WTC11 (cell line): ENCODE results near the gene KIAA1958. TPM values are rescaled to one million over a fixed set of nuclear protein-coding genes. Genes with fewer than 3 reads are reported as not detected.

Experiments used
- ATAC-seq: fragments of 200-7000 bp; cut with Tn5 transposase; 2 replicates; pipeline ENCODE4 v1.10.0; 2021; ENCODE audit warnings: mild to moderate bottlenecking, moderate library complexity
- CTCF ChIA-PET: fragments of 300-600 bp; sonication (Branson Sonifier 250); formaldehyde crosslinking; loops from one replicate; lab custom pipeline; 2021; ENCODE audit warnings: antibody characterized with exemption; lab: Charles Lee
- POLR2A ChIA-PET: fragments of 350-600 bp; sonication (Branson Sonifier 250); formaldehyde crosslinking; loops from one replicate; lab custom pipeline; 2021; ENCODE audit warnings: antibody characterized with exemption; lab: Charles Lee
- DNase-seq: peaks from one replicate; pipeline ENCODE4 v3.0.0; 2021; ENCODE audit warnings: low spot score
- H3K27ac Mint-ChIP-seq: 2 replicates; pipeline ENCODE4 v1.8.0; 2021; ENCODE audit warnings: mixed read lengths
- H3K27me3 Mint-ChIP-seq: 2 replicates; pipeline ENCODE4 v1.8.0; 2021; ENCODE audit warnings: low read depth, mild to moderate bottlenecking, moderate library complexity, mixed read lengths
- H3K36me3 Mint-ChIP-seq: 2 replicates; pipeline ENCODE4 v1.8.0; 2021; ENCODE audit warnings: mixed read lengths
- H3K4me1 Mint-ChIP-seq: 2 replicates; pipeline ENCODE4 v1.8.0; 2022; ENCODE audit warnings: mixed read lengths
- H3K4me3 Mint-ChIP-seq: 2 replicates; pipeline ENCODE4 v1.8.0; 2021; ENCODE audit warnings: mild to moderate bottlenecking, moderate library complexity, mixed read lengths
- H3K9me3 Mint-ChIP-seq: 2 replicates; pipeline ENCODE4 v1.8.0; 2021; ENCODE audit warnings: mixed read lengths
- CREM ChIP-seq: sonication (generic); formaldehyde crosslinking; IDR thresholded peaks from 2 replicates; pipeline ENCODE4 v1.8.1; 2022; ENCODE audit warnings: mild to moderate bottlenecking, missing genetic modification reagents, moderate library complexity
- ELF4 ChIP-seq: sonication (generic); formaldehyde crosslinking; IDR thresholded peaks from 2 replicates; pipeline ENCODE4 v1.8.1; 2022; ENCODE audit warnings: low read depth, mild to moderate bottlenecking, moderate library complexity, missing genetic modification reagents
- EMX1 ChIP-seq: fragments of 250-450 bp; sonication (Bioruptor Pico); IDR thresholded peaks from 2 replicates; pipeline ENCODE4 v1.8.0; 2021; ENCODE audit warnings: mild to moderate bottlenecking
- ESRRA ChIP-seq: sonication (generic); formaldehyde crosslinking; IDR thresholded peaks from 2 replicates; pipeline ENCODE4 v1.8.1; 2022; ENCODE audit warnings: mild to moderate bottlenecking, missing genetic modification reagents, borderline replicate concordance
- FOXK1 ChIP-seq: sonication (generic); formaldehyde crosslinking; IDR thresholded peaks from 2 replicates; pipeline ENCODE4 v1.8.0; 2022; ENCODE audit warnings: mild to moderate bottlenecking, moderate library complexity, missing genetic modification reagents
- NFE2L1 ChIP-seq: sonication (generic); formaldehyde crosslinking; IDR thresholded peaks from 2 replicates; pipeline ENCODE4 v1.8.1; 2023; ENCODE audit warnings: missing genetic modification reagents
- RELA ChIP-seq: sonication (generic); formaldehyde crosslinking; IDR thresholded peaks from 2 replicates; pipeline ENCODE4 v1.8.1; 2022; ENCODE audit warnings: missing genetic modification reagents, mild to moderate bottlenecking, borderline replicate concordance
- RORB ChIP-seq: fragments of 250-450 bp; sonication (Bioruptor Pico); IDR thresholded peaks from 2 replicates; pipeline ENCODE4 v1.9.0; 2021; ENCODE audit warnings: mild to moderate bottlenecking
- ZNF232 ChIP-seq: sonication (generic); formaldehyde crosslinking; IDR thresholded peaks from 2 replicates; pipeline ENCODE4 v1.8.0; 2022; ENCODE audit warnings: mild to moderate bottlenecking, missing genetic modification reagents
- total RNA-seq: library from RNA; stranded (reverse); gene quantifications from 3 replicates; pipeline ENCODE4 v1.2.3, GENCODE V29; 2021
- TF ChIP-seq, protein P1 (sequence below): fragments of 250-450 bp; sonication (Bioruptor Pico); IDR thresholded peaks from 2 replicates; pipeline ENCODE4 v1.8.0; 2021; ENCODE audit warnings: mild to moderate bottlenecking
- TF ChIP-seq, protein P2 (sequence below): sonication (generic); formaldehyde crosslinking; IDR thresholded peaks from 2 replicates; pipeline ENCODE4 v1.8.1; 2022; ENCODE audit warnings: low read depth, missing genetic modification reagents, borderline replicate concordance
- TF ChIP-seq, protein P3 (sequence below): sonication (generic); formaldehyde crosslinking; IDR thresholded peaks from 2 replicates; pipeline ENCODE4 v1.8.1; 2023; ENCODE audit warnings: mild to moderate bottlenecking, missing genetic modification reagents
- TF ChIP-seq, protein P4 (sequence below): sonication (generic); formaldehyde crosslinking; IDR thresholded peaks from 2 replicates; pipeline ENCODE4 v1.8.0; 2022; ENCODE audit warnings: mild to moderate bottlenecking, missing genetic modification reagents
- TF ChIP-seq, protein P5 (sequence below): fragments of 250-450 bp; sonication (Bioruptor Pico); IDR thresholded peaks from 2 replicates; pipeline ENCODE4 v1.9.0; 2021; ENCODE audit warnings: moderate library complexity, mild to moderate bottlenecking, inconsistent platforms, borderline replicate concordance
- TF ChIP-seq, protein P6 (sequence below): sonication (generic); formaldehyde crosslinking; IDR thresholded peaks from 2 replicates; pipeline ENCODE4 v1.8.1; 2023; ENCODE audit warnings: mild to moderate bottlenecking, missing genetic modification reagents, moderate library complexity
- TF ChIP-seq, protein P7 (sequence below): sonication (generic); formaldehyde crosslinking; IDR thresholded peaks from 2 replicates; pipeline ENCODE4 v1.8.0; 2023; ENCODE audit warnings: missing genetic modification reagents
- TF ChIP-seq, protein P8 (sequence below): fragments of 250-450 bp; sonication (Bioruptor Pico); IDR thresholded peaks from 2 replicates; pipeline ENCODE4 v2.1.2; 2022; ENCODE audit warnings: mild to moderate bottlenecking, moderate library complexity
- TF ChIP-seq, protein P9 (sequence below): sonication (generic); formaldehyde crosslinking; IDR thresholded peaks from 2 replicates; pipeline ENCODE4 v1.8.1; 2023; ENCODE audit warnings: mild to moderate bottlenecking, missing genetic modification reagents, borderline replicate concordance
- TF ChIP-seq, protein P10 (sequence below): sonication (generic); formaldehyde crosslinking; IDR thresholded peaks from 2 replicates; pipeline ENCODE4 v1.8.0; 2022; ENCODE audit warnings: mild to moderate bottlenecking, missing genetic modification reagents
- TF ChIP-seq, protein P11 (sequence below): sonication (generic); formaldehyde crosslinking; IDR thresholded peaks from 2 replicates; pipeline ENCODE4 v1.8.1; 2022; ENCODE audit warnings: mild to moderate bottlenecking, missing genetic modification reagents, moderate library complexity, borderline replicate concordance

Gene KIAA1958
- total RNA-seq, 1 experiment from 2014 or later, result 41.0 TPM

DNA sequence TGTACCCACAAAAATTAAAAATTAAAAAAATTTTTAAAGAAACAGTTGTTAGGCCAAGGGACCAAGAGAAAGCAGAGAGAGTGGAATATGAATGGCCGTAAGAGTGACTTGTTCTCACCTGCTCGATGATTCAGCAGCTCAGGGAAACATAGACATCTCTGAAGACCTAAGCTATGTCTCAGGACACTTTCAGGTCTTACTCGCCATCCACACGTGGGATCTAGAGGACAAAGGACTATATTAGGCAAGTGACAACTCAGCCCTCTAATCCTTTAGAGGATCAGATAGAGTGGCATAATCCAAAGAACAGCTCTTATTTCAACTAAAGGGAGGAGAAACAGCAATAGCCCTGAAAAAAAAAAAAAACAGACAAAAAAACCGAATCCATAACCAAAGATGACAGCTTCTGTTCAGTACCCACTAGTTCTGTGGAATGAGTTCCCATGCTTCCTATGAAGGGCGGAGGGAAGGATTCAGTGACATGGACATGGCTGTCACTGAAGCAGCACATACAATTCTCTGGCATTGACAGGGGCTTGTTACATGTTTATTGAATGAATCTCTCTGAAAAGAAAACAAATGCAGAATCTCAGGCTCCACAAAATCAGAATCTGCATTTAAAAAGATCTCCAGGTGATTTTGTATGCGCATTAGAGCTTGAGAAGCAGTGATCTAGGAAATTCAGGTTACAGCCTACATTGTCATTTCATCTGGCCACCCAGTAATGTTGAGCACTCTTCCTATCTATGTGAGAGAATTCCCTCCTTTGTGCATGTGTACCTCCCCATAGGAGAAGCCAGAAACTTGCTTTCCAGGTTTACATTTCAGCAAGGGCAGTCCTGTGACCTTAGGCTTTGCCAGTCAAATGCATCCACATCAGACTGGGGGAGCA is 96.0 kb downstream of the KIAA1958 start:
- POLR2A ChIA-PET, result interaction anchor here (0.6 to 0.7 kb wide), 2 partner anchors 9 to 27 kb away, joined by 3 read pairs; no protein-coding TSS in a partner anchor
- H3K4me3 Mint-ChIP-seq, result peak overlapping the region; percentile 8
- ATAC-seq, result peak; percentile 77
- H3K27ac Mint-ChIP-seq, result peak overlapping the region; percentile 91
- DNase-seq, result no peak
- no peaks in the 10 kb centered on the region for H3K36me3 Mint-ChIP-seq
- CTCF ChIA-PET, result interaction anchor here (0.6 kb wide), 1 partner anchor 92 kb away, joined by 4 read pairs; no protein-coding TSS in a partner anchor
- no peaks in the 10 kb centered on the region for H3K27me3 Mint-ChIP-seq
- H3K4me1 Mint-ChIP-seq, result peaks cover 75% of the 10 kb centered on the region
- no peaks in the 10 kb centered on the region for H3K9me3 Mint-ChIP-seq
- TF ChIP-seq RELA (CRISPR knock-in tag), result no peak
- no peak for TF ChIP-seq NFE2L1 (CRISPR knock-in tag)
- TF ChIP-seq, protein P1, sequence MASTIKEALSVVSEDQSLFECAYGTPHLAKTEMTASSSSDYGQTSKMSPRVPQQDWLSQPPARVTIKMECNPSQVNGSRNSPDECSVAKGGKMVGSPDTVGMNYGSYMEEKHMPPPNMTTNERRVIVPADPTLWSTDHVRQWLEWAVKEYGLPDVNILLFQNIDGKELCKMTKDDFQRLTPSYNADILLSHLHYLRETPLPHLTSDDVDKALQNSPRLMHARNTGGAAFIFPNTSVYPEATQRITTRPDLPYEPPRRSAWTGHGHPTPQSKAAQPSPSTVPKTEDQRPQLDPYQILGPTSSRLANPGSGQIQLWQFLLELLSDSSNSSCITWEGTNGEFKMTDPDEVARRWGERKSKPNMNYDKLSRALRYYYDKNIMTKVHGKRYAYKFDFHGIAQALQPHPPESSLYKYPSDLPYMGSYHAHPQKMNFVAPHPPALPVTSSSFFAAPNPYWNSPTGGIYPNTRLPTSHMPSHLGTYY, result no peak
- TF ChIP-seq, protein P2, sequence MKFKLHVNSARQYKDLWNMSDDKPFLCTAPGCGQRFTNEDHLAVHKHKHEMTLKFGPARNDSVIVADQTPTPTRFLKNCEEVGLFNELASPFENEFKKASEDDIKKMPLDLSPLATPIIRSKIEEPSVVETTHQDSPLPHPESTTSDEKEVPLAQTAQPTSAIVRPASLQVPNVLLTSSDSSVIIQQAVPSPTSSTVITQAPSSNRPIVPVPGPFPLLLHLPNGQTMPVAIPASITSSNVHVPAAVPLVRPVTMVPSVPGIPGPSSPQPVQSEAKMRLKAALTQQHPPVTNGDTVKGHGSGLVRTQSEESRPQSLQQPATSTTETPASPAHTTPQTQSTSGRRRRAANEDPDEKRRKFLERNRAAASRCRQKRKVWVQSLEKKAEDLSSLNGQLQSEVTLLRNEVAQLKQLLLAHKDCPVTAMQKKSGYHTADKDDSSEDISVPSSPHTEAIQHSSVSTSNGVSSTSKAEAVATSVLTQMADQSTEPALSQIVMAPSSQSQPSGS (CRISPR knock-in tag), result no peak
- TF ChIP-seq, protein P3, sequence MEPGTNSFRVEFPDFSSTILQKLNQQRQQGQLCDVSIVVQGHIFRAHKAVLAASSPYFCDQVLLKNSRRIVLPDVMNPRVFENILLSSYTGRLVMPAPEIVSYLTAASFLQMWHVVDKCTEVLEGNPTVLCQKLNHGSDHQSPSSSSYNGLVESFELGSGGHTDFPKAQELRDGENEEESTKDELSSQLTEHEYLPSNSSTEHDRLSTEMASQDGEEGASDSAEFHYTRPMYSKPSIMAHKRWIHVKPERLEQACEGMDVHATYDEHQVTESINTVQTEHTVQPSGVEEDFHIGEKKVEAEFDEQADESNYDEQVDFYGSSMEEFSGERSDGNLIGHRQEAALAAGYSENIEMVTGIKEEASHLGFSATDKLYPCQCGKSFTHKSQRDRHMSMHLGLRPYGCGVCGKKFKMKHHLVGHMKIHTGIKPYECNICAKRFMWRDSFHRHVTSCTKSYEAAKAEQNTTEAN, result no peak
- TF ChIP-seq, protein P4, sequence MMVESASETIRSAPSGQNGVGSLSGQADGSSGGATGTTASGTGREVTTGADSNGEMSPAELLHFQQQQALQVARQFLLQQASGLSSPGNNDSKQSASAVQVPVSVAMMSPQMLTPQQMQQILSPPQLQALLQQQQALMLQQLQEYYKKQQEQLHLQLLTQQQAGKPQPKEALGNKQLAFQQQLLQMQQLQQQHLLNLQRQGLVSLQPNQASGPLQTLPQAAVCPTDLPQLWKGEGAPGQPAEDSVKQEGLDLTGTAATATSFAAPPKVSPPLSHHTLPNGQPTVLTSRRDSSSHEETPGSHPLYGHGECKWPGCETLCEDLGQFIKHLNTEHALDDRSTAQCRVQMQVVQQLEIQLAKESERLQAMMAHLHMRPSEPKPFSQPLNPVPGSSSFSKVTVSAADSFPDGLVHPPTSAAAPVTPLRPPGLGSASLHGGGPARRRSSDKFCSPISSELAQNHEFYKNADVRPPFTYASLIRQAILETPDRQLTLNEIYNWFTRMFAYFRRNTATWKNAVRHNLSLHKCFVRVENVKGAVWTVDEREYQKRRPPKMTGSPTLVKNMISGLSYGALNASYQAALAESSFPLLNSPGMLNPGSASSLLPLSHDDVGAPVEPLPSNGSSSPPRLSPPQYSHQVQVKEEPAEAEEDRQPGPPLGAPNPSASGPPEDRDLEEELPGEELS (CRISPR knock-in tag), result no peak
- TF ChIP-seq, protein P5, sequence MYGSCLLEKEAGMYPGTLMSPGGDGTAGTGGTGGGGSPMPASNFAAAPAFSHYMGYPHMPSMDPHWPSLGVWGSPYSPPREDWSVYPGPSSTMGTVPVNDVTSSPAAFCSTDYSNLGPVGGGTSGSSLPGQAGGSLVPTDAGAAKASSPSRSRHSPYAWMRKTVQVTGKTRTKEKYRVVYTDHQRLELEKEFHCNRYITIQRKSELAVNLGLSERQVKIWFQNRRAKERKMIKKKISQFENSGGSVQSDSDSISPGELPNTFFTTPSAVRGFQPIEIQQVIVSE (CRISPR knock-in tag), result no peak
- TF ChIP-seq, protein P6, sequence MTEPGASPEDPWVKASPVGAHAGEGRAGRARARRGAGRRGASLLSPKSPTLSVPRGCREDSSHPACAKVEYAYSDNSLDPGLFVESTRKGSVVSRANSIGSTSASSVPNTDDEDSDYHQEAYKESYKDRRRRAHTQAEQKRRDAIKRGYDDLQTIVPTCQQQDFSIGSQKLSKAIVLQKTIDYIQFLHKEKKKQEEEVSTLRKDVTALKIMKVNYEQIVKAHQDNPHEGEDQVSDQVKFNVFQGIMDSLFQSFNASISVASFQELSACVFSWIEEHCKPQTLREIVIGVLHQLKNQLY (CRISPR knock-in tag), result no peak
- peak; percentile 36; the same call in 1 of the 2 replicates for TF ChIP-seq FOXK1
- TF ChIP-seq ELF4 (CRISPR knock-in tag), result no peak
- TF ChIP-seq, protein P7, sequence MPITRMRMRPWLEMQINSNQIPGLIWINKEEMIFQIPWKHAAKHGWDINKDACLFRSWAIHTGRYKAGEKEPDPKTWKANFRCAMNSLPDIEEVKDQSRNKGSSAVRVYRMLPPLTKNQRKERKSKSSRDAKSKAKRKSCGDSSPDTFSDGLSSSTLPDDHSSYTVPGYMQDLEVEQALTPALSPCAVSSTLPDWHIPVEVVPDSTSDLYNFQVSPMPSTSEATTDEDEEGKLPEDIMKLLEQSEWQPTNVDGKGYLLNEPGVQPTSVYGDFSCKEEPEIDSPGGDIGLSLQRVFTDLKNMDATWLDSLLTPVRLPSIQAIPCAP (CRISPR knock-in tag), result no peak
- TF ChIP-seq RORB, result no peak
- TF ChIP-seq, protein P8, sequence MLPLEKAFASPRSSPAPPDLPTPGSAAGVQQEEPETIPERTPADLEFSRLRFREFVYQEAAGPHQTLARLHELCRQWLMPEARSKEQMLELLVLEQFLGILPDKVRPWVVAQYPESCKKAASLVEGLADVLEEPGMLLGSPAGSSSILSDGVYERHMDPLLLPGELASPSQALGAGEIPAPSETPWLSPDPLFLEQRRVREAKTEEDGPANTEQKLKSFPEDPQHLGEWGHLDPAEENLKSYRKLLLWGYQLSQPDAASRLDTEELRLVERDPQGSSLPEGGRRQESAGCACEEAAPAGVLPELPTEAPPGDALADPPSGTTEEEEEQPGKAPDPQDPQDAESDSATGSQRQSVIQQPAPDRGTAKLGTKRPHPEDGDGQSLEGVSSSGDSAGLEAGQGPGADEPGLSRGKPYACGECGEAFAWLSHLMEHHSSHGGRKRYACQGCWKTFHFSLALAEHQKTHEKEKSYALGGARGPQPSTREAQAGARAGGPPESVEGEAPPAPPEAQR (CRISPR knock-in tag), result no peak
- TF ChIP-seq, protein P9, sequence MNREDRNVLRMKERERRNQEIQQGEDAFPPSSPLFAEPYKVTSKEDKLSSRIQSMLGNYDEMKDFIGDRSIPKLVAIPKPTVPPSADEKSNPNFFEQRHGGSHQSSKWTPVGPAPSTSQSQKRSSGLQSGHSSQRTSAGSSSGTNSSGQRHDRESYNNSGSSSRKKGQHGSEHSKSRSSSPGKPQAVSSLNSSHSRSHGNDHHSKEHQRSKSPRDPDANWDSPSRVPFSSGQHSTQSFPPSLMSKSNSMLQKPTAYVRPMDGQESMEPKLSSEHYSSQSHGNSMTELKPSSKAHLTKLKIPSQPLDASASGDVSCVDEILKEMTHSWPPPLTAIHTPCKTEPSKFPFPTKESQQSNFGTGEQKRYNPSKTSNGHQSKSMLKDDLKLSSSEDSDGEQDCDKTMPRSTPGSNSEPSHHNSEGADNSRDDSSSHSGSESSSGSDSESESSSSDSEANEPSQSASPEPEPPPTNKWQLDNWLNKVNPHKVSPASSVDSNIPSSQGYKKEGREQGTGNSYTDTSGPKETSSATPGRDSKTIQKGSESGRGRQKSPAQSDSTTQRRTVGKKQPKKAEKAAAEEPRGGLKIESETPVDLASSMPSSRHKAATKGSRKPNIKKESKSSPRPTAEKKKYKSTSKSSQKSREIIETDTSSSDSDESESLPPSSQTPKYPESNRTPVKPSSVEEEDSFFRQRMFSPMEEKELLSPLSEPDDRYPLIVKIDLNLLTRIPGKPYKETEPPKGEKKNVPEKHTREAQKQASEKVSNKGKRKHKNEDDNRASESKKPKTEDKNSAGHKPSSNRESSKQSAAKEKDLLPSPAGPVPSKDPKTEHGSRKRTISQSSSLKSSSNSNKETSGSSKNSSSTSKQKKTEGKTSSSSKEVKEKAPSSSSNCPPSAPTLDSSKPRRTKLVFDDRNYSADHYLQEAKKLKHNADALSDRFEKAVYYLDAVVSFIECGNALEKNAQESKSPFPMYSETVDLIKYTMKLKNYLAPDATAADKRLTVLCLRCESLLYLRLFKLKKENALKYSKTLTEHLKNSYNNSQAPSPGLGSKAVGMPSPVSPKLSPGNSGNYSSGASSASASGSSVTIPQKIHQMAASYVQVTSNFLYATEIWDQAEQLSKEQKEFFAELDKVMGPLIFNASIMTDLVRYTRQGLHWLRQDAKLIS (CRISPR knock-in tag), result no peak
- TF ChIP-seq, protein P10, sequence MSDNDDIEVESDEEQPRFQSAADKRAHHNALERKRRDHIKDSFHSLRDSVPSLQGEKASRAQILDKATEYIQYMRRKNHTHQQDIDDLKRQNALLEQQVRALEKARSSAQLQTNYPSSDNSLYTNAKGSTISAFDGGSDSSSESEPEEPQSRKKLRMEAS (CRISPR knock-in tag), result no peak
- TF ChIP-seq ESRRA (CRISPR knock-in tag), result no peak
- 0 out of 2 replicates have a peak, but pooled peaks have one; percentile 50 for TF ChIP-seq CREM (CRISPR knock-in tag)
- no peak for TF ChIP-seq EMX1 (CRISPR knock-in tag)
- TF ChIP-seq, protein P11, sequence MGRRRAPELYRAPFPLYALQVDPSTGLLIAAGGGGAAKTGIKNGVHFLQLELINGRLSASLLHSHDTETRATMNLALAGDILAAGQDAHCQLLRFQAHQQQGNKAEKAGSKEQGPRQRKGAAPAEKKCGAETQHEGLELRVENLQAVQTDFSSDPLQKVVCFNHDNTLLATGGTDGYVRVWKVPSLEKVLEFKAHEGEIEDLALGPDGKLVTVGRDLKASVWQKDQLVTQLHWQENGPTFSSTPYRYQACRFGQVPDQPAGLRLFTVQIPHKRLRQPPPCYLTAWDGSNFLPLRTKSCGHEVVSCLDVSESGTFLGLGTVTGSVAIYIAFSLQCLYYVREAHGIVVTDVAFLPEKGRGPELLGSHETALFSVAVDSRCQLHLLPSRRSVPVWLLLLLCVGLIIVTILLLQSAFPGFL (CRISPR knock-in tag), result no peak
- no peak for TF ChIP-seq ZNF232
